GM12865 (cell line): ENCODE measurements around the gene ARMH3.

Experiments
- DNase-seq: peaks from one replicate; pipeline ENCODE4 v3.0.0; 2010; ENCODE audit warnings: low read depth
- H3K4me3 ChIP-seq: 2 replicates; pipeline ENCODE4 v1.5.1; 2011; ENCODE audit warnings: mild to moderate bottlenecking, low read depth, low read length, control low read depth
- CTCF ChIP-seq: IDR thresholded peaks from 2 replicates; pipeline ENCODE4 v1.5.1; 2011; ENCODE audit warnings: low read length, control low read depth, low read depth, inconsistent platforms; ENCODE audit not compliant: insufficient read depth; ENCODE audit errors: missing control alignments

ARMH3 gene

GRCh38 chr10:101959346-101959916 is 96.5 kb downstream of the ARMH3 start:
- no peak for TF ChIP-seq CTCF
- no peak overlapping the region for H3K4me3 ChIP-seq
- no peak for DNase-seq

GRCh38 chr10:101958691-101959090 is 97.3 kb downstream of the ARMH3 start:
- H3K4me3 ChIP-seq: no peak overlapping the region
- DNase-seq: no peak
- no peak for TF ChIP-seq CTCF

GRCh38 chr10:101956898-101957297 is 99.1 kb downstream of the ARMH3 start:
- TF ChIP-seq CTCF: no peak
- no peak for DNase-seq
- no peak overlapping the region for H3K4me3 ChIP-seq

GRCh38 chr10:101956117-101956516 is 99.9 kb downstream of the ARMH3 start:
- TF ChIP-seq CTCF: no peak
- DNase-seq: no peak
- no peak overlapping the region for H3K4me3 ChIP-seq

GRCh38 chr10:101952191-101952590 is 103.8 kb downstream of the ARMH3 start:
- H3K4me3 ChIP-seq: no peak overlapping the region
- TF ChIP-seq CTCF: no peak
- no peak for DNase-seq

- TF ChIP-seq CTCF: no peak
- no peak for DNase-seq
- no peak overlapping the region for H3K4me3 ChIP-seq
Measured at GRCh38 chr10:101950213-101950612, 105.8 kb downstream of the ARMH3 start.

- no peak for DNase-seq
- H3K4me3 ChIP-seq: no peak overlapping the region
- no peak for TF ChIP-seq CTCF
Measured at GRCh38 chr10:101941871-101942270, 114.1 kb downstream of the ARMH3 start.
